ENCODE measurements around the gene APOBEC2.

The APOBEC2 gene

GRCh38 chr6:41059556-41059955, 6.6 kb downstream of the APOBEC2 start:
- no peak for DNase-seq (ENCODE audit: low read depth)

DNA sequence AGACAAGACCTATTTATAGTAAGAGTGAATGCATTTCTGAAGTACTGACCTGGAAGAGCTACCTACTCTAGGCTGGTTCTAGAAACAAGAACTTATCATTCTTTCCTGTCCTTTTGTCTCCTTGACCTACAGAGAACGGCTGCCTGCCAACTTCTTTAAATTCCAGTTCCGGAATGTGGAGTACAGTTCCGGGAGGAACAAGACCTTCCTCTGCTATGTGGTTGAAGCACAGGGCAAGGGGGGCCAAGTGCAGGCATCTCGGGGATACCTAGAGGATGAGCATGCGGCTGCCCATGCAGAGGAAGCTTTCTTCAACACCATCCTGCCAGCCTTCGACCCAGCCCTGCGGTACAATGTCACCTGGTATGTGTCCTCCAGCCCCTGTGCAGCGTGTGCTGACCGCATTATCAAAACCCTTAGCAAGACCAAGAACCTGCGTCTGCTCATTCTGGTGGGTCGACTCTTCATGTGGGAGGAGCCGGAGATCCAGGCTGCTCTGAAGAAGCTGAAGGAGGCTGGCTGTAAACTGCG, 8.3 kb downstream of the APOBEC2 start:
- DNase-seq (ENCODE audit: low read depth): no peak

GRCh38 chr6:41062056-41062455, 9.1 kb downstream of the APOBEC2 start:
- DNase-seq (ENCODE audit: low read depth): no peak

- DNase-seq (ENCODE audit: low read depth): no peak
Observed at GRCh38 chr6:41063884-41064285, 10.9 kb downstream of the APOBEC2 start.

GRCh38 chr6:41064841-41065240, 11.8 kb downstream of the APOBEC2 start:
- DNase-seq (ENCODE audit: low read depth): no peak

DNA sequence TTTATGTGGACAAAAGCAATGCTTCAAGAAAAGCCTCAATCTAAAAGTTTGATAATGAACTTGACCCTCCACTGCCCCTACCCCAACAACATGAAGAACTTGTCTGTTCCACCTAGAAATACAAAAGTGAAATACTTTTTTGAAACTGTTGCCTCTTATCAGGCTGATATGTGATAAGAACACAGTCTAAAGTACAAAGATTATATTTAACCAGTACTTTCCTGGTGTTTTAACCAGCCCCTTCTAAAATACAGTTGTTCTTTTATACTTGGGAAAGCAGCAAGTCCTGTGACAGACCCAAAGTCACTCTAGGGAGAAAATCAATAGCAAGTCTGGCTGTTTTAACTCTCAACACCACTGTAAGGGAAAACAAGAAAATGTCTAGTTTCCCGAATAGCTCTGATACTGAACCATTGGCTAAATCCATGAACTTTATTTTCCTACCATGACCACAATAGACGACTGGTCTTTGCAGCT, 12.6 kb downstream of the APOBEC2 start:
- no peak for DNase-seq (ENCODE audit: low read depth)

DNA sequence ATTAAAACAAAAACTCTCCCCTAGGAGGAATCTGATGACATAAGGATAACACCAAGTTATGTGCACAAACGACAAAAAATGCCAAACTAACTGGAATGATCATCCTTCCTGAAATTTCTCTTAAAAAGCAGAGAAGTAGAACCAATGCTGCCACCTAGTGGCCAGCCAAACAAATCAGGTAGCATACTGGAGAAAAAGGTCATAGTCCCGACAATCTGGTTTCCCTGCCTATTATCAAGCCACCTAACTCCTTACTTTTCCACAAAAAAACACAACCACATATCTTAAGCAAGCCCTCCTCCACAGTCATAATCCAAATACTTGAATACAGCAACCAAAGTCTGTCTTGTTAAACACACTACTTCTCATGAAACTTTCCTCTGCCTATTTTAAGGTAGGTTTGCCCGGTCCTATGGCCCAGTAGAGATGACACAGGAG, 13.9 kb downstream of the APOBEC2 start:
- DNase-seq (ENCODE audit: low read depth): peak; percentile 78

DNA sequence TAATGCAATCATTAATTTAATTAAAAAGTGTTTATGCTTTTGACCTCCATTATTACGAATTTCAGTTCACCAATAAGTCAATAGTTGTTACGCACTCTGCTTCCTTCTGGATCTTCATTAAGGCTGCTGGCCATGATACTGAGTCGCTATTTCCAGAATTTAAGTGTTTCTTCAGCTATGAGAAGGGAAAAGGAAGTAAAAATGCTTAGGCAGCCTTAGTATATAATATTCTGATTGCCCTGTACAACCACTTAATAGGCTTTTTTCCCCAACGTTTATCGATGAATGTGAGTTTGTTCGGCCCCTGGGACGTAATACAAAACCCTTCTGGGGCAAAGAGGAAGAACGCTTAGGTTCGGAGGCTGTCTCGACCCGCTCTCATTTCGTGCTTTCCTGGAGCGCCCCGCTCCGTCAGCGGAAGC, 18.5 kb downstream of the APOBEC2 start:
- no peak for DNase-seq (ENCODE audit: low read depth)

DNA sequence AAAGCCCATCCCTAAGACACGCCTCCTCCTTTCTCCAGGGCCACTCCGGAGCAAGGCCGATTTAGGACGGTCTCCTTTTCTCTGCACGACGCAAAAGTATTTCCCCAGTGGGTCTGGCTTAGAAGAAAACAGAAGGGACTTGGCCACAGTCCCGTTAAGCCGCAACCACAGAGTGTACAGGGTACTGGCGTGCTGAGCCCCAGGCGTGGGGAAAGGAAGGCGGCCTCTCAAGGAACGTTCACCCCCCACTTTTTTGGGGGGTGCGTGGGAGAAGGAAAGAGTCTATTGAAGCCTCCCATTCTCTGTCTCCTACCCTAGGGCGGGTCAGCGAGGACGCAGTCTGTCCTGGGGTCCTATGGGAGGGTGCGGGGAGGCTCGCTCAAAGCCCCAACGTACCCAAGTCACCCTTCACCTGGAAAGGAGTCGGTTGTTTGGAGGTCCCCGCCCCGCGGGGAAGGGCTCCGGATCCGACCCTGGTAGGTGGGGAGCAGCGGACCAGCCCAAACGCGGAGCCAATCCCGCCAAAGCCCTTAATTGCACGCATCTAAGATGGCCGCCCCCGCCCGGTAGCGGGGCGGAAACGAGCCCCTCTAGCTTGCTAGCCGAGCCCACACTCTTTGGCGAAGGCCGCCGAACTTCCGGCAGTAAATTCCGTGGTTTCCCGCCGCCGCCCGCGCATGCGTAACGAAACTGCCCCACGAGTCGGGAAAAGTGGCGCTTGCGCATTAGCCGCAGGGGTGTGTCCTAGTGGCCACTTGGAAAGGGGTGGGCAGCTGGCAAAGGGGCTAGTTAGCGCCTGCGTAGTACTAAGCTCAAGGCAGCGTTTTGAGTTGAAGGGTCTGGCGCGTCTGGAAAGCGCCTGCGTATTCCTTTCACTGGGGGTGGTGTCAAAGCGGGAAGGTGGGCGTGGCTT, 19.2 kb downstream of the APOBEC2 start, which contains the start of gene OARD1:
OARD1 (minus strand) TSS at position 434 of the 913 bp plus-strand sequence. CDS start 722 bp downstream, outside the sequence.
- DNase-seq (ENCODE audit: low read depth): peak; percentile 100

- no peak for DNase-seq (ENCODE audit: low read depth)
Observed at GRCh38 chr6:41072836-41073202, 19.8 kb downstream of the APOBEC2 start, which contains the start of gene NFYA. Gene NFYA (plus strand): TSS chr6:41072974. CDS start chr6:41079090, 6,116 bp downstream.

GRCh38 chr6:41073203-41073967, 20.4 kb downstream of the APOBEC2 start:
- DNase-seq (ENCODE audit: low read depth): peak; percentile 59

- no peak for DNase-seq (ENCODE audit: low read depth)
Observed at GRCh38 chr6:41073968-41074691, 21.1 kb downstream of the APOBEC2 start.

DNA sequence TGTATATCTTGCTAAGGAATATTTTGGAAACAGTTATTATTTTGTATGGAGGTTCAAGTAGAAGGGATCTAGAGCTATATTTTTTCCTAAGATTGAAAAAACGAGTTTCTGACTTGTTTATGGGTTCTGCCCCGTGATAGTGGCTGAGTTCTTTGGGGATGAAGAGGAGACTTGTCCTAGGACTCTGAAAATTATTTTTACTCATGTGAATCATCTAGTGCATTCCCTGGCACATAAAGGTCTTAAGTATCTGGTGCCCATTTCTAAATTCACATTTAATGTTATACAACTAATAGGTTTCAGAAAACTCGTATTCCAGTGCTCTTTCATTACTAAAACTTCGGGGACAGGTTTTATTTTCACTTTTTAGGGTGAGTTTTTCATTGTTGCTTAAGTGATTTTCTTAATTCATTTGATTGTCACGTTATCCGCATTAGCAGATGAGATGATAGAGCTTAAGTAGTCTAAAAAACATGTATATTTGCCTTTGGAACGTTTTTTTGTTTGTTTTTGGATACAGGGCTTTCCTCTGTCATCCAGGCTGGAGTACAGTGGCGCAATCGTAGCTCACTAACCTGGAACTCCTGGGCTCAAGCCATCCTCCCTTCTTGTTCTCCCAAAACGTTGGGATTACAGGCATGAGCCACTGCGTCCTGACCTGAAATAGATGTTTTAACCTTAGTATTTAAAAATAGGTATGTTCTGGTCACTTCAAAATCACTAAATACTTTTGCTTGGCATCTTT, 21.9 kb downstream of the APOBEC2 start:
- DNase-seq (ENCODE audit: low read depth): no peak

DNA sequence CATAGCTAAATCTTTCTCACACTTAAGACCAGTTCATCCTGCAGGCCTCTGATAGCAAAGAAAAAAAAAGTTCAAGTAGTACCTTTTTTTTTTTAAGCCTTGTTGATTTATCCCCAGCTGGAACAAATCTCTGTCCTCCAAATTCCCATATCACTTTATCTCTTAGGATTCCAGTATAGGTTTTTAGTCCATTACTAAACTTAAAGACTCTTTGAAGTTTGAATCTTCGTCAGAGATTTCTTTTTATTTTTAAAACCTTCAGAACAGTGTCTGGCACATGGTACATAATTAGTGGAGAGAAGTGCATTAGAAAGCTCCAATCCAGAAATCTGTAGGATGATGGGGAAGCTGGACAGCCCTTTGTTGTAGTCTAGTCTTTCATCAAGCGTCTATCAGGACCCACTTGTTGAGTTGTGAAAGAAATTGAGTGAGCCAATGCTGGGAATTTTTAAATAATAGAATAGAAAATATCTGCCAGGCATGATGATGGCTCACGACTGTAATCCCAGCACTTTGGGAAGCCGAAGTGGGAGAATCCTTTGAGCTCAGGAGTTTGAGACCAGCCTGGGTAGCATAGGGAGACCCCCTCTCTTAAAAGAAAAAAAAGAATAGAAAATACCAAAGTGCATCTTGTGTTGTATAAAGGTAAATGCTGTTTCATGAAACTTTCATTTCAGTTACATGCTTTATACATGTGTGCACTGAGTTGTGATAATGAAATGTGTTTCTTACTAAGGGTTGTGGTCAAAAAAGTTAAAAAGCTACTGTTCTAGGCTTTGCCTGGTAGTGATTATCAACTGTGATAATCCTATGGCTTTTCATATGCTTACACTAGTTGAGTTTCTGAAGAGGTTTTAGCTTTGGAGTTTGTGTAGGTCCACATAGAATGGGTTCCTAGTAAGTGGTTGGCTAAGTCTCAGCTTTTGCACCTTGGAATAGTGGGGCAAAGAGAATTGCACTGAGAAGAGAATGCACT, 22.9 kb downstream of the APOBEC2 start:
- no peak for DNase-seq (ENCODE audit: low read depth)

- DNase-seq (ENCODE audit: low read depth): no peak
Observed at GRCh38 chr6:41077536-41077935, 24.5 kb downstream of the APOBEC2 start.

- DNase-seq (ENCODE audit: low read depth): no peak
Observed at GRCh38 chr6:41078101-41078500, 25.1 kb downstream of the APOBEC2 start.

DNA sequence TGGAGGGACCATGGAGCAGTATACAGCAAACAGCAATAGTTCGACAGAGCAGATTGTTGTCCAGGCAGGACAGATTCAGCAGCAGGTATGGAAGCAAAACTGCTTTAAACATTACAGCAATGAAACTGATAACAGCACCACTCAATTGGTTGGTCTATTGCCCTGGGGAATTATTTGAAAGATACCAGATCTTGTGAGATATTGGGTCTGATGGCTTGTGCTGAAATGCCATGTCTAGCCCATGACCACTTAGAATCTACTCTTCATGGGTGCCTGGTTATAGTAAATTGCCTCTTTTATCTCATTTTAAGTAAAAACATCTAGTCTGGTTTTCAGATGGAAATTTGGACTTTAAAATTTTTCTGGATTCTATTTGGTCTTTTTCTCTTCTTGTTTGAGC, 26.1 kb downstream of the APOBEC2 start:
- DNase-seq (ENCODE audit: low read depth): no peak

DNA sequence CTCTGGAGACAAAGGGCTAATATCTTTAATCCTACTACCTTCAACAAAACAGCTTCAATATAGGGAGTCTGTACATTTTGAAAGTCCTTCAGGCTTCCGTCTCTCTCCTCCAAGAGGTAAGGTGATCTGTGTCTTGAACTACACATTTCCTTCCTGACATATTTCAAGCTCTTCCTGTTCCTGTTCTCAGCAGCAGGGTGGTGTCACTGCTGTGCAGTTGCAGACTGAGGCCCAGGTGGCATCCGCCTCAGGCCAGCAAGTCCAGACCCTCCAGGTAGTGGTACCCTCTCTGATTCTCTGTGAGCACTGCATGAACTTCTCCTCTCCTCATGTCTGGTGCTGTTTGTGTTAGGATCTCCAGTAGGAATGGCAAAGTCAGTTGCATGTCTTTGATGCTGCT, 27.6 kb downstream of the APOBEC2 start:
- no peak for DNase-seq (ENCODE audit: low read depth)

GRCh38 chr6:41083072-41083471, 30.1 kb downstream of the APOBEC2 start:
- no peak for DNase-seq (ENCODE audit: low read depth)

GRCh38 chr6:41085182-41085581, 32.2 kb downstream of the APOBEC2 start:
- no peak for DNase-seq (ENCODE audit: low read depth)

Data from fibroblast of the conjunctiva (primary cell).